Right hindlimb (tissue), 1 donor: ENCODE data around the gene SLTM.
A peak's percentile ranks its signal among the peaks of the same experiment; 100 is the strongest.
"Not testable (repeated sequence)": the region's sequence is repeated elsewhere in the genome, so short reads cannot be mapped to it uniquely, and the experiment has no call there.

Source experiments
- DNase-seq: peaks from one replicate; pipeline ENCODE4 v3.0.0-alpha.2; 2018

The SLTM gene

DNA sequence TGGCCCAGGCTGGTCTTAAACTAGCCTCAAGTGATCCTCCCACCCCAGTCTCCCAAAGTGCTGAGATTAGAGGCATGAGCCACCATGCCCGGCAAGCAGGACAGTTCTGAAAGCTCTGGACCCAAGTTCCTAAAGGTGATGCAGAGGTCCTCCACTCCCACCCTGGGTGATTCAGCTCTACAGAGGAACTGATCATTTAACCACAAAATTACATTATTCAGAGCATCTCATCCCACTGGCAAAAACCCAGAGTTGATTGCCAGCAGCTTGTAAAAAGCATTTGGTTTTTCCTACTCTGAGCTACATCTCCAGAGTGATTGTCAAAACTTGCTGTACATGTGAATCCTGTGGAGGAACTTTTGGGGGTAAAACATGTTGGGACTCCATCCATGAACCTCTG lies 60.2 kb downstream of the SLTM start:
- no peak for DNase-seq

DNA sequence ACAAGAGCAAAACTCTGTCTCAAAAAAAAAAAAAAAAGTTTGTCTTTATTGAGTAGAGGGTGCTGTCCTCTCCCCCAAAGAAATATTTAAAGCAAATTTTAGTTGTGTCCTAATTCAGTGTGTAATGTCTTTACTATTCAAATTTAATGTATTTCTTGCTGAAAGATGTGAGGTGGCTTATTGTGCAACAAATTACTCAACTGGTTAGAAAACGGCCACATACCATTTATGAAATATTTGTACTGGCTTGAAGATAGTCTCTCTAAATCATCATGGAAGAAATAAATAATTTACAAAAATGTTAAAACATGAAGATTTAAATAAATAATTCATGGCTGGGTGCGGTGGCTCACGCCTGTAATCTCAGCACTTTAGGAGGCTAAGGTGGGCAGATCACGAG lies 63.0 kb downstream of the SLTM start:
- no peak for DNase-seq

DNA sequence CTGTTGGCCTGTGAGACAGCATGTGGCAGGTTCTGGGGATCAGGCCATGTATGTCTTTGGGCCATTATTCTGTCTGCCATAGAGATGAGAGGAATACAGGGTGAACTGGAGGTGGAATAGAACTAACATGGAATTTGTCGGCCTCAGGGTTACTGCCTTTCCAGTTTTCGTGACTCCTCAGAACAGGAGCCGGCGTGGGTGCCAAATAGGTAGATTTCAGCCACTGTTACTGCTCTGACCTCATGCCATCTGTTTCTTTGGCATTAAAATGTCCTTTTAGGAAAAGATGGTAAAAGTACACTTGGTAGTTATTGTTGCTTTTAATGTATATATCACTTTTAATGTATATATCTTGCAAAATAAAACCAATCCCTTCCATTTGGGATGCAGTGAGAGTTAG lies 65.6 kb downstream of the SLTM start:
- no peak for DNase-seq

DNA sequence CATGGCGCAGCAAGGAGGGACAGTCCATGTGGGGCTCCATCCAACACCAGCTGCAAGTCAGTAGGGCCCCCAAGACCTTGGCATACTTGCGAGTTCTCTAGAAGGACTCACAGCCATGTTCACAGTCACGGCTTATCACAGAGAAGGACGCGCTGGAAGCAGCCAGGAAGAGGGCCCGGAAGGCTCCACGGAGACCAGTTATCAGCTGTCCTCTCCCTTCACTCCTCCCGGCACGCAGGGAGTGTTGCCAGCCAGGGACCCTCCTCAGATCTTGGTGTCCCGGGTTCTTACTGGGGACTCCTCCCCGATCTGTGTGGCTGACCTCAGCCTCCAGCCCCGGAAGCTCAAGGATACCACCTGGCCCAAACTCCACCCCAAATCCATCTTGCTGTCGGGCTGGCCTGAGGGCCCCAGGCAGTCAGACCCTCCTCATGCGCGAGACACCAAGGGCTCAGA lies 68.0 kb downstream of the SLTM start:
- no peak for DNase-seq

DNA sequence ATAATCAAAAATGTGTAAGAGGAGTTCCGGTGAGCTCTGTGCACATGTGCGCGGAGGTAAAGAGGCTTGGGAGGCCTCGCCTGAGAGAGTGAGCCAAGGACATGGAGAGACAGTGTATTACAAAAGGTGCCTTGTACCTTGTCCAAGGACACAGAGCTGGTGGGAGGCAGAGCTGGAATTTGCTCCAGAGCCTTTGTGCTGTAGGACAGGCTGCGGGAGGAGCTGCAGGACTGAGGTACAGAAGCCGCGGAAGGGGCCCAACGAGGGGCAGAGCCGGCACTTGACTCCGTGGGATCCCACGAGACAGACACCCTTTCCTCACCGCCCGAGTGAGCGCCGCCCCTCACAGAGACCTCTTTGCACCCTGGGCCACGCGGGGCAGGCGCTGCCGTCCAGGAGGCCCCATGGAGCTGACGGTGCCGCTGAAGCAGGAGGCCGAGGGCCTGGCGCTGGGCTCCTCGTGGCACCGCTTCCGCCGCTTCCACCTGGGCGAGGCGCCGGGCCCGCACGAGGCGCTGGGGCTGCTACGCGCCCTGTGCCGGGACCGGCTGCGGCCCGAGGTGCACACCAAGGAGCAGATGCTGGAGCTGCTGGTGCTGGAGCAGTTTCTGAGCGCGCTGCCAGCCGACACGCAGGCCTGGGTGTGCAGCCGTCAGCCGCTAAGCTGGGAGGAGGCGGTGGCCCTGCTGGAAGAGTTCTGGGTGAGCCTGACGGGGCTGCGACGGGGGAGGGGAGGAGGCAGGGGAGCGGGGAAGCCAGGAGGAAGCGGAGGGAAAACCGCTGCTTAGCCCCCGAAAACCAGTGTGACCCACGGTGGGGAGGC lies 68.7 kb downstream of the SLTM start:
- DNase-seq, result peak; percentile 71

DNA sequence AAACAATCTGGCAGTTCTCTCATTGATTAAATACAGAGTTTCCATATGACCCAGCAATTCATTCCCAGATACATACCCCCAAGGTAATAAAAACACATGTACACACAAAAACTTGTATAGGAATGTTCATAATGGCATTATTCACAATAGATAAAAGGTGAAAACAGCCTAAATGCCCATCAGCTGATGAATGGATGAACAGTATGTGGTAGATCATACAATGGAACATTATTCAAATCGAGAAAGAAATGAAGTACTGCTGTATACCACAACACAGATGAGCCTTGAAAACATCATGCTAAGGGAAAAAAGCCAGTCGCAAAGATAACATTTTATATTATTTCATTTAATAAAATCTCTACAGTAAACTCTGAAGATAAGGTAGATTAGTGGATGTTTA lies 71.2 kb downstream of the SLTM start:
- DNase-seq, result no peak

DNA sequence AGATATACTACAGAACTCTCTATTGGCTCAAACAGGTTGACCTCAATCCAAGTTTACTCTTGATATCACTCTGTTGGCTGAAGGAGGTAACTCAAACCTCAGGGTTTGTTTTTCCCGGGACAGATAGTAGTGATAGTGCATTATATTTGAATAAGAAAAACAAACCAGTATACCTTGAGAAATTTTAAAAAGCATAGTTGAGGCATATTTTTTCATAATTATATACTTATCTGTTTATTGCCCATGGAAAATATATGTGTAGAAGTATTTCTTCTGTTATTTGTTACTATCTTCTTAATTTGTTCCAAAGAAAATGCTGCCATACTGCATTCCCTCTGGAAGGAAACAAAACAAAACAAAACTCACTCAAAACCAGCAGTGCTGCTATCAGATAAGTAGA lies 76.9 kb downstream of the SLTM start:
- DNase-seq, result not testable (repeated sequence)

DNA sequence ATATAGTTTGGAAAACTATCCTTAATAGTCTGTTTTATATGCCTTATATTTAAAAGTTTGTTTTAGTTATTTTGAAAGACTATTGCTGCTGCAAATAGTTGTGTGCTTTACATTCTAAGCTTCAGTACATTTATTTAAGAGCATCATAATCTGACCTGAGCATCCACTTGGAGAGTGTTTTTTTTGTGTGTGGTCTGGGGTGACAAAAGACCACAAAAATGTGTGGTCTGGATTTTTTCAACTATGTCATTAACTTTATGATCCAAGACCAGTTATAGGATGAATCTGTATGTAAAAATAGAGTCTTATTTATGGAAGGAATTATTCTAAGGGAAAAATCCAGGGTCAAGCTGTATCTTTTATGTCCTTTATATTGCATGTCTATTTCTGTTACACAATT lies 77.4 kb downstream of the SLTM start:
- no peak for DNase-seq

DNA sequence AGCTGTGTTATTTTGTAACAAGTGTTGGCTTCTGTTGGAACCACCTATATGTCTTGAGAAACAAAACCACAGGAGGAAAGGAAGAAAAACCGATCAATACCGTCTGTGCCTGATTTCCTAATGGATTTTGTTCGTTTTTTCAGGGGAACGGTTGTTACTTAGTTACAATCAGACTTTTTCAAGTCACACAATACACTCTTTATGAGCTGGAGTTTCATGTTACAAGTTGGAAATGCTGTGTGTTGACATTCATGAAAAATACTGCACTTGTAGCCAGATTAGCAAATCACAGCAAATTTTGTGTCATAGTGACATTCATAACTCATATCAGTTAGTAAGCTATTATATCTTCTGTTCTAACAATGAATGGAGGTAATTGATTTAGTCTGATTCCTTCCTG lies 78.9 kb downstream of the SLTM start:
- DNase-seq, result no peak

DNA sequence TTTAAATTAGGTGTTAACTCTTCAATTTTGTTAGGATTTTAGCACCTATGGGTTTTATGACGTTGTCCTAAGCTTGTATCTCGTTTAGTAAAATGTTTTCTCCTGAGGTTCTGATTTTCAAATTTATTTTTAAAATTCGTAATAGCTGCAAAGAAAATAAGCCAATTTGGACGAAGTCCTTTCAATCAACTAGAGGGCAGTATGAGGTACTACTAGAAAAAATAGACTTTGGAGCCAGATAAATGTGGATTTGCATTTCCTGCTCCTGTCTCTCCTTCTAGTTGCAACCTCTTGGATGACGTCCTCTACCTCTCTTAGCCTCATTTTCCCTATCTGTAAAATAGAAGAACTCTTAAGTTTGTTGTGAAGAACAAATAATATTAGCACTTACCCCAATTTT lies 81.1 kb downstream of the SLTM start:
- DNase-seq, result no peak

DNA sequence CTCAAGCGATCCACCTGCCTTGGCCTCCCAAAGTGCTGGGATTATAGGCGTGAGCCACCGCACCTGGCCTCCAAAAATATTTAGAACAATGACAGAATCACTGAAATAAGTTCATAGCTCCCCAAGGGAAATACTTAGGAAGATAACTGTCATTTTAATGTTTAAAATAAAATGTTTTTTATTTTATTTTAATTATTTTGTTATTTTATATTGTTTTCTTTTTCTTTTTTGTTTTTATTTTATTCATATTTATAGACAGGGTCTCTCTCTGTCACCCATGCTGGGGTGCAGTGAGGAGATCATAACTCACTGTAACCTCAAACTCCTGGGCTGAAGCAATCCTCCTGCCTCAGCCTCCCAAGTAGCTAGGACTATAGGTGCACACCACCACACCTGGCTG lies 82.3 kb downstream of the SLTM start:
- not testable (repeated sequence) for DNase-seq

DNA sequence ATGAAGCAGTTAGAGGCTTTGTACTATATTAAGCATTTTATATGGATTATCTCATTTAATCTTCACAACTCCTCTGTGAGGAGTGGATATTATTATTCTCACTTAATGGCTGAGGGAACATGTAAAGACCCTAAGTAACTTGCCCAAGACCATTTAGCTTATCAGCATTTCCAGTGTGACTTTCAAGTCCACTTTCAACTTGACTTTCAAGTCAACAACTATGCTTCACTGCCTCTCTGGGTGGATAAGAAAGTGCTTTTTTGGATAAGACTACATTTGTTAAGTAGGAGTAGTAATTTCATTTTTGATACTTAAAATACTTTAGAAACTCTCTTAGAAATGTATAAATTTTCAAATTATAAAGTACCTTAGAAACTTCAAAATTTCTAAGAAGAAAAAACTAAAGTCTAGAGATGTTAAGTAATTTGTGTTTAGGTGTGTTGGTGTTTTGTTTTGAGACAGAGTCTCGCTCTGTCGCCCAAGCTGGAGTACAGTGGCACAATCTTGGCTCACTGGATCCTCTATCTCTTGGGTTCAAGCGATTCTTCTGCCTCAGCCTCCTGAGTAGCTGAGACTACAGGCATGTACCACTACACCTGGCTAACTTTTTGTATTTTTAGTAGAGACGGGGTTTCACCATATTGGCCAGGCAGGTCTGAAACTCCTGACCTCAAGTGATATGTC lies 90.6 kb downstream of the SLTM start:
- DNase-seq, result no peak

DNA sequence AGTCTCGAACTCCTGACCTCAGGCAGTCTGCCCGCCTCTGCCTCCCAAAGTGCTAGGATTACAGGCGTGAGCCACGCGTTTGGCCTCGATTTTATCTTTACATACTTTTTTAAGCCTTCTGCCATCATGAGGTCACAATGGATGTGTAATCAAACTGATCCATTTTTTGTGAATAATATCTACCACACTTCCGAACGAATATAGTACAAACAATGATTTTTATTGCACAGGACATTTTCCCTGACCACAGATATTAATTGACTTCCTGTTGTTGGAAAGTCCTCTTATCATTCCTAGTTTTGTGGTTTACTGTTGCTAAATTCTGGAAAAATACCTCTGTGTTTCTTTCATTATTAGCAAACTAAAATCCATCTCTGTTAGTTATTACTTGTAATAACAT lies 93.4 kb downstream of the SLTM start:
- DNase-seq, result no peak

DNA sequence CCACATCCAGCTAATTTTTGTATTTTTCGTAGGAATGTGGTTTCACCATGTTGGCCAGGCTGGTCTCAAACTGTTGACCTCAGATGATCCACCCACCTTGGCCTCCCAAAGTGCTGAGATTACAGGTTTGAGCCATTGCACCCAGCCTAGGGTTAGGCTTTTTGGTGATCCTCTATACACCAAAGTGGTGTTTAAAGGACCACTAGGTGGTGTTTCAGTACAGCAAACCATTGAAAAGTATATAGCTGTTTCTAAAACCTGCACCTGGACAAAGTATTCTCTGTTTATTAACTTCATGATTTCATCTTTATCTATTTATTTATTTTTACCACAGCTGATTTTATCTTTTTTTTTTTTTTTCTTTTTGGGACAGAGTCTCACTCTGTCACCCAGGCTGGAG lies 94.0 kb downstream of the SLTM start:
- DNase-seq, result no peak

DNA sequence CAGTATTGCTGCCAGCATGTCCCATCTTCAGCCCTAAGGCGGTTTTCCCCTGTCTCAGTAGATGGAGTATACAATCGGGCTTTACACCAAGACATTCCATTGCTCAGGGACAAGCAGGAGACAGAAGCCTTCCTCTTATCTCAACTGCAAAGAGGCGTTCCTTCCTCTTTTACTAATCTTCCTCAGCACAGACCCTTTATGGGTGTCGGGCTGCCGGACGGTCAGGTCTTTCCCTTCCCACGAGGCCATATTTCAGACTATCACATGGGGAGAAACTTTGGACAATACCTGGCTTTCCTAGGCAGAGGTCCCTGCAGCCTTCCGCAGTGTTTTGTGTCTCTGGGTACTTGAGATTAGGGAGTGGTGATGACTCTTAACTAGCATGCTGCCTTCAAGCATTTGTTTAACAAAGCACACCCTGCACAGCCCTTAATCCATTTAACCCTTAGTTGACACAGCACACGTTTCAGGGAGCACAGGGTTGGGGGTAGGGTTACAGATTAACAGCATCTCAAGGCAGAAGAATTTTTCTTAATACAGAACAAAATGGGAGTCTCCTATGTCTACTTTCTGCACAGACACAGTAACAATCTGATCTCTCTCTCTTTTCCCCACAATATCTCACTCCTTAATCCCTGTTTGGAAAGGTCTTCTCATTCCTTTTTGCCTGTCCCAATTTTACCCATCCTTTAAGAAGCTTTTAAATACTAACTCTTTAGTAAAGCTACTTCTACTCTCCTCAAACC lies 99.6 kb downstream of the SLTM start:
- DNase-seq, result not testable (repeated sequence)

DNA sequence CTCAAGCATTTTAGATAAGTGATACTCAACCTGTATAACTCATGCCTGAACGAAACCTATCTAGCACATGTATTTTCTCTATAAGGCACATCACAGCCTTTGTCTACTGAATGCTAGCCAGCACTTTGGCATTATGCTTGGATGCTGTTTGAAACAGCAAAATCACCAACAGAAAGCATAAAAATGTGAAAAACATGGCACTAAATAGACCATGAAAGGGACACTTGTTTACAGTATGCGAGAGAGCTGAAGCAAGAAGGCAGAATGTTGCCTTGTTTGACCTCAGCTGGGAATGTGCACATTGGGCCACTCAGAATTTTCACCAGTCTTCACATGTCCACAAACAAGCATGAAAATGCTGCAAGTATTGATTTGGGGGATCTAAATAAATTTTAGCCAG lies 102.9 kb downstream of the SLTM start:
- DNase-seq, result no peak
